Activated CD8-positive, alpha-beta memory T cell treated with anti-CD3 and anti-CD28 coated beads for 1 hour (primary cell): Measurements from ENCODE around the gene BCOR.

Source experiments
- DNase-seq, 2 donors: peaks; one replicate each; pipeline ENCODE4 v3.0.0-alpha.2; 2020; ENCODE audit warnings: low read depth in 1 of 2; ENCODE audit errors: extremely low read depth in 1 of 2

The BCOR gene

DNA sequence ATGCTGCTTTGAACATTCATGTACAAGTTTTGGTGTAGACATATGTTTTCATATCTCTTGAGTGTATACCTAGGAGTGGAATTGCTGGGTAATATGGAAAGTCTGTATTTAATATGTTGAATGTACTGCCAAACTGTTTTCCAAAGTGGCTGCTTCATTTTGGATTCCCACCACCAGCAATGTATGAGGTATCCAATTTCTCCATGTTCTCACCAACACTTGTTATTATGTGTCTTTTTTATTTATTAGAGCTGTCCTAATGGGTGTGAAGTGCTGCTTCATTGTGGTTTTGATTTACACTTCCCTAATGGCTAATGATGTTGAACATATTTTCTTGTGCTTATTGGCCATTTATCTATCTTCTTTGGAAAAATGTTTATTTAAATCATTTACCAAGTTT is 60.4 kb downstream of the BCOR start:
- no peak for DNase-seq

DNA sequence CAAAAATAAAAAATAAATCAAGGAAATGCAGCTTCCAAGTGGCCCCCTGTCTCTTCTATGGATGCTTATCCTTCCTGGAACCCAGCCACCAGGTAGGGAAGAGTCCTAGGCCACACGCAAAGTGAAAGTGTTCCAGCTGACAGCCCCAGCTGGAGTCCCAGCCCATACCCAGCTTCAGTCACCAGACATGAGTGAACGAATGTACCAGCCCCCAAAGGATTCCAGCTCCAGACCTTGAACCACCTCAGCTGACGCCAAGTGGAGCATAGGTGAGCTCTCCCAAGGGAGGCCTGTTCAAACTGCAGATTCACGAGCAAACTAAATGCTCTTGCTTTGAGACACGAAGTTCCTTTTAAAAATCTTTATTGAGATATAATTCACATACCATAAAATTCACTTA is 62.0 kb downstream of the BCOR start:
- DNase-seq: no peak

DNA sequence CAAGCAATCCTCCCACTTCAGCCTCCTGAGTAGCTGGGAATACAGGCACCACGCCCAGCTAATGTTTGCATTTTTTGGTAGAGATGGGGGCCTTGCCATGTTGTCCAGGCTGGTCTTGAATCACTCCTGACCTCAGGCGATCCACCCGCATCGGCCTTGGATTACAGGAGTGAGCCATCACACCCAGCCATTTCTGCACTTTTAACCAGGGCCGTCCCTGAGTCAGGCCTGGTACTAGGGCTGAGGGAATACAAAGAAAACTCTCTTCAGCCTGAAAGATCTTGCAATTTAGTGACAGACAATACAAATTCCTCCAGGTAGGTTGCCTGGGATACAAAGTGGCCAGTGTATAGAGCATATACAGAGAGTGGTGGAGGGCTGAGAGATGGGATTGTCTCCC is 65.8 kb downstream of the BCOR start:
- no peak for DNase-seq

DNA sequence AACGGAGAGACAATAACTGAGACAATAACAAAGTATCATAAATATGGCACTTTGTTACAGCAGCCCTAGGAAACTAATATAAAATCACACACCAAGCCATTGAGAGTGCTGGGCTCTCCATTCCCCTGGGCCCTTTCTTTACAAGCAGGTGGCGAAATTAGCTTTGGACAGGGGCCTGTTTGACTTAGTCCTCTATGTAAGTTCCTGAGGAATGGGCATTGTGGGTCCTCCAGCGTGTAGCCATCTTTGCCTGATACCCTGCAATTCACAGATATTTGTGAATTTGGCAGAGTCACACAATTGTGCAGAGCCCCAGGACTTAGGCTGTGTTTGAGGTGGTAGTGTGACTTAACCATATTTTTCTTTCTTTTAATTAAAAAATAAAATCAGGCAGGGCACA is 67.6 kb downstream of the BCOR start:
- DNase-seq: no peak

DNA sequence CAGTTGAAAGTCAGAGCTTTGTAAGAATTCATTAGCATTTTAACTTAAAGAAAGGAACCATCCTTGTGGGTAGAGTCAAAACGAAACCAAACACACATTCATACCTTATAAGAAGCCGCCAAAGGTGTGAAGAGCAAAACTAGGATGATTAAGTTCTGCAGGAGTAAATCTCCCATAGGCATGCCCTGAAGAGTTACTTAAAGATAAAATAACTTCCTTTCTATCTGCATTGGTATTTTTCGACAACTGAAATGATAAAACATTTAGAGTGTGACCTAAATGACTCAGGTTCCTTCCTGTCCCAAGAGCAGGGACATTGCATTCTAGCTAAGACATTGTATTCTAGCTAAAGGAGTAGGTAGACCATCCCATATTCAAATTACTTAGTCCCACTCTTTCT is 75.3 kb downstream of the BCOR start:
- DNase-seq: no peak

DNA sequence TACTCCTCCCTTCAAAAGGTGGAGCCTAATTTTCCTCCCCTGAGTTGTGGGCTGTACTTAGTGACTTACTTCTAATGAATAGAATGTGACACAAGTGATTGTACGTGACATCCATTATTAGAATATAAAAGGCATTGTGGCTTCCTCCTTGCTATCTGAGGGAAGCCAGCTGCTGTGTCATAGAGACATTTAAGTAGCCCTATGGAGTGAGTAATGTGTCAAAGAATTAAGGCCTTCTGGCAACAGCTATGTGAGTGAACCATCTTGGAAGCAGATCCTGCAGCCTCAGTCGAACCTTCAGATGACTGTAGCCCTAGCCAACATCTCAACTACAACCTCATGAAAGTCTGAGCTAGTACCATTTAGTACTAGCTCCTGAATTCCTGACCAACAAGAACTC is 76.1 kb downstream of the BCOR start:
- DNase-seq: no peak

DNA sequence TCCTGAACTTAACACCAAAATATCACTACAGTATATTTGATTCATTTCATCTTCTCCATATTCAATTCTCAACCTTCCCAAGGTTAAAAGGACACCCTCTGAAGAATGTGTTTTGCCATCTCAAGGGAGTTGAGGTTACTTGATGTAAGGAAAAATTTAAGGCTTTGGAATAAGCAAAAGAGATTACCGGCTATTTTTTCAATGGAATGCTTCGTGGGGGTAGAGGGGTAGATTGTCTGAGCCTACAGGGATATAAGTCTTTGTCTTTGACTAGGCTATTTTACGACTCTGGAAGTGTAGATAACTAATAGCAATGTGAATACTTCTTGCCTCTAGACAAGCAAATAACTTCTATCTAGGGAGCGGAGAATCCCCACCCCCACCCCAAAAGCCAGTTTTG is 78.2 kb downstream of the BCOR start:
- DNase-seq: no peak

DNA sequence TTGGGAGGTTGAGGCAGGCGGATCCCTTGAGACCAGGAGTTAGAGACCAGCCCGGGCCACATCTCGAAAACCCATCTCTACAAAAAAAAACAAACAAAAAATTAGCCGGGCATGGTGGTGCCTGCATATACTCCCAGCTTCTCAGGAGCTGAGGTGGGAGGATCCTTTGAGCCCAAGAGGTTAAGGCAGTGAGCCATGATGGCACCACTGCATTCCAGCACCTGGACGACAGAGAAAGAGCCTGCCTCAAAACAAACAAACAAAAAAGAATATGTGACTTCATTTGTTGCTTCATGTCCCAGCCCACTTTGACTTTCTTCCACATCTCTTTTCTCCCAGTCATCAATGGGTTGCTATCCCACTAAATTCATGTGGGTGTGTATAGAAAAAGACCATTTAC is 79.7 kb downstream of the BCOR start:
- no peak for DNase-seq

DNA sequence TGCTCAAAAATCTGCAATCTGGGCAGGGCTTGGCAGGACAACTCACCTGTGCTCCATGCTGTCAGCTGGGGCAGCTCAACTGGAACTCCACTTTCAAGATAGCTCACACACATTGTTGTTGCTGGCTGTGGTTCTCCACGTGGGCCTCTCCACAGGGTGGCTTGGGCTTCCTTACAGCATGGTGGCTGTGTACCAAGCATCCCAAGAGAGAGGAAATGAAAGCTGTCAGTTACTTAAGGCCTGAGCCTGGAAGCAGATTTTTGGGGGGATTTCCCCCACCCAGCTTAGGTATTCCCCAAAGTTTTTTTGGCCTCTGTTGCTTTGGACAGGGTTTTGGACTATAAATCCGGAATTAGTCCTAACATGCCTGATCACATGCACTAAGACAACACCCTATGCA is 81.0 kb downstream of the BCOR start:
- no peak for DNase-seq

DNA sequence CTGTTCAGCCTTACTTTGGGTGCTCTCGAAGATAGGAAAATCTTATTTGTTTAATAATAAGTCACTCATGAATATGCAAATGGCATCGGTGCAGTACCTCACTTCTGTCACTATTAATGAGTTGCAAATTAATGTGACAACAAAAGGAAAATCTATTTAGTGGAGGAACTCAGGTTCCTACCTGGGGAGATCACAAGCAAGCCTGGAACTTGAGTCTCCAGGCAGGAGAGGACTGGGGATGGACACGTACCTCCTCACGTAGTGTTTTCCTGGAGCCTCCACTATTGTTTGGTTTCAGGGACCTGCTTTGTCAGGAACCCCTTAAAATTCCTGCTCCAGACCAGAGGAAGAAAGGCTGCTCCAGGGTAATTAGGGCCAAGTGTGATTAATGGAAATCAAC is 82.1 kb downstream of the BCOR start:
- DNase-seq: no peak

DNA sequence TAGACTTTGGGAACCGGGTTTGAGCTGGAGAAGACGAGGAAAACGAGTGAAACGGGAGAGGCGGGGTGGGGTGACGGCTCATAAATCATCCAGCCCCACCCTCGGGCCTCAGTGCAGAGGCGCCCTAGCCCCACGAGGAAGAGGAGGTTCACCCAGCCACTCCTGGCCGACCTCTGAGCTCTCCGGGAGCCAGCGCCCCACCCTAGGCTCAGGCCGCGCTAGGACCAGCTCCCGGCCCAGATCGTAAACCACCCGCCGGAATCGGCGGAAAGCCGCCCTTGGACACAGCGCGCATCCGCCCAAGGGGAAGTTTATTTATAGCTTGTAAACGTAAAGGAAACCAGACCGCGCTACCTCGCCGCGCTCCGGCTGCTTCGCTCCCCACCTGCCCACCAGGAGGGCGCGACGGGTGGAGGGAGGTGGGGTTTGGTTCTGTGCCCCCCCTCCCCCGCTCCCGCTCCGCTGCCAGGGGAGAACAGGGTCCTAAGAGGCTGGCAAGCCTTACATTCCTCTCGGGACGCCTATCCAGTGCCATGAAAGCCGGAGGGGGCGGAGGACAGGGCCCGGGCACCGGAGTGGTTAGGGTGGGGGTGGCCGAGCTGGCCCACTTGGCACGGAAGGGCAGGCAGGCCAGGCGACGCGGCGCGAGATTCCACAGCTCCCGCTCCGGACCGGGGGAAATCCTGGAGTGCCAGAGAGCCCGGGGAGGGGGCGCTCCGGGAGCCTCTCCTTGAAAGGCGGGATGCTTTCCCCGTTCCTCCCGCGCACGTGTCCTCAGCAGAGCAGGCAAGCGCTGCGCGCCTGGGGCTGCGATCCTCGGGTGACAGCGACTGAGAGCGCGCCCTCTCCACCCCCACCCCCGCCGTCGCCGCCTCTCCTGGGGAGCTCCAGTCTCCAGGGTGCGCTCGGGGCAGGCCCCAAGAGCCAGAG is 84.2 kb downstream of the BCOR start:
- DNase-seq: no peak

DNA sequence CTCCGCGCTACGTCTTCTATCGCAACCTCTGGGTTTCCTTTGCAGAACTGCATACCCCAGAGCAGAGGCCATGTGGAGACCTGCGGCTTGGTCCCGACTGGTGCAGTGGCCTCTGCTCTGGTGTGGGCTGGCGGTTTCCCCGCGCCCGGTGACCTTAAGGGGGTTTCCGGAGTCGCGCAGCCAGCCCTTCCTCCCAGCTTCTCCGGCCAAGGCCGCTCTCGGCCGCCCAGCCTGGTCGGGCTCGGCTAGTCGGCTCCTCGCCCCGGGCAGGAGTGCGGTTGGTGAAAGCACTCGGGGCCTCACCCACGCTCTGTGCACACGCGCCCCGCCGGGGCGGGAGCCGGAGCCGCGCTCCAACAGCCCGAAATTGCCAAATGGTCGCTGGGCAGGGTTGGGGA is 84.9 kb downstream of the BCOR start:
- DNase-seq: no peak

DNA sequence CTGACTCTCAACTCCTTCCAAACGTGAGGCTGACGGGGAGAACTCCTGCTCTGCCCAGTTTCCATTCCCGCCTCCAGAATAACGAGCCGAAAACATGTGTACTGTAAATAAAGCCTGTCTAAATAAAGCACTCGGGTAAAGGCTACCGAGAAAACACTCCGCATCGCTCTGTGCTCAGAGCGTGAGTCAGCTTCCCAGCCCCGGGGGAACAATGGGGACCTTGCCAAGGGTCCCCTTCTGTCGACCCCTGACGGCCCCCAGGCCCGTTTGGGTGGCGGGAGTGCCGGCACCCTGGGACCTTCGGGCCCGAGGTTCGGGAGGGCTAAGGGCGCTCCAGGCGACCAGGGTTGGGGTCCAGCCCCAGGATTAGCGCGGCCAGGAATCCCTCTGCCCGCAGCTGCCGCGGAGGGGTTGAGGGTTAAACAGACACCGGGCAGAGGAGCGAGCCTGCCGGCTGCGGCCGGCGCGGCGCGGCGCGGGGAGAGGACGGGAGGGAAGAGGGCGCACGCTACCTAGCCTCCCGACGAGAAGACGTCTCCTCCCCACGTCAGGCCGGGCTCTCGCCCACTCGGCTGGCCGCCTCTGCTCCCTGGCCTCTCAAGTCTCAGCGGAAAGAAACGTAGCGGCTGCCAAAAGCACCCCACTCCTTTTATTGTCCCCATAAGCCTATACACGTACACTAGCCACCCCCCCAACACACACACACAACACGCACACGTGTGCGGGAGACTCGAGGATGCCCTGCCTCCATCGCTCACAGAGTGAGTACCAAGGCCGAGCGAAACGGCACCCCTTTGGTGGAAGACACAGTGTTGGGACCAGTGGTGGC is 85.5 kb downstream of the BCOR start:
- no peak for DNase-seq

DNA sequence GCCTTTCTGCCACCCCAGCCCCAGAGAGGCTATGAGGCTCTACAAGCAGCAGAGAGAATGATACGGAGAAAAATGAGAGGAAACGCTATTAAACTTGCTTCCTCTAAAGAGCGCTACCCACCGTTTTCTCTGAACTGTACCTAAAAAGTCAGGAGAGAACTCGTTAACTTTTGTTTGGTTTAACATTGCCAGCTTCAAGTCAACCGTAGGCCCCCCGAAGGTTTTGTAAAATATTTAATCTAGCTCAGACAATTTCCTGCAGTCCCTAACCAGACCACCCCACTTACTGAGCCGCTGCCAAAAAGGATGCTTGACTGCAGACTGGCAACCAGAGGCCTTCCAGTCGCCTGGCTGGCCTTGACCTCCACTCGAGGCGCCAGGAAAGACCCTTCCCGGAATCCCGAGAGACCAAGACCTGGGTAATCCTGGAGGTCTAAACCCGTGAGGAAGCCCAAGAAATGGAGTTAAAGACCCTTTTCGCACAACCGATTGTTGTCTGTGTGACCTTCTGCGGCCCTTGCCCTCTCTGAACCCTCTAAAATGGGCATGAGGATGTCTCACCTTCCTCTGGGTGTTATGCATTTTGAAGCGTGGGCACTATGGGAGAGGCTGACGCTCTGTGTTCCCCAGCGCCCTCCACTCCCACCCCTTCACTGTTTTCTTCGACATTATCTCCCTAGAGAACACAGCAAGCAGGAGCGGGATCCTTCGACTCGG is 86.3 kb downstream of the BCOR start:
- no peak for DNase-seq

DNA sequence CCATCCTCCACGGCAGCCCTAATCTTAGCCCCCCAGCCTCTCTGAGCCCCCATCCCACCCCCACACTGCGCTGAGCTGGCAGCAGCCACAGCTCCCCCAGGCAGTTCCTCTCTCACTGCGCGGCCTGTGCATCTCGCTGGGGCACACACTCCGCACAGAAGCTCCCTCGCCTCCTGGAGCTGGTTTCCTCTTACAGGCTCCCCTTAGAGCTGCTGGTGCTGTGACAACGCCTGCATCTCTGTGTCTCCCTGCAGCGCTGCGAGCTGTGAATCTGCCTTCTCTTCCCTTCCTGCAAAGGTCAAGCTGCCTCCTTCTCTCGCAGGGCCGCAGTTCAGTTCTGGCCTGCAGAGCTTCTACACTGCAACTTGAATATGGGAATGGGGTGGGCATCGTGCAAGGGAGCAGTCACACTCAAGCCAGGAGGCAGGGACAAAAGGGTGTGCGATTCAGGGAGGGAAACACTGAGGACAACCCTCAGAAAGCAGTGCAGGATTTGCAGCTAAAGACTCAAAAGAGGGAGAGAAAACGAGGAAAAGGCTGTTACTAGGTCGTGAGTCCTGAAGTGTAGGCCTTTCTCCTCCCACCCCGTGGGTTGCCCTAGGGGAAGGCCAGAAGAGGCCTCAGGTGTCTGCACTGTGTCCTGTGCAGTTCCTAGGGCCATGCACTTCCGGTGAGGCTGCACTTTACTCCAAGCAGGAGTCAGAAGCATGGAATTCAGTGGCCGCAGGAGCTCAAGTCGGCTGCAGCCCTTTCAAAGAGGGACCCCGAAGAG is 87.0 kb downstream of the BCOR start:
- no peak for DNase-seq

DNA sequence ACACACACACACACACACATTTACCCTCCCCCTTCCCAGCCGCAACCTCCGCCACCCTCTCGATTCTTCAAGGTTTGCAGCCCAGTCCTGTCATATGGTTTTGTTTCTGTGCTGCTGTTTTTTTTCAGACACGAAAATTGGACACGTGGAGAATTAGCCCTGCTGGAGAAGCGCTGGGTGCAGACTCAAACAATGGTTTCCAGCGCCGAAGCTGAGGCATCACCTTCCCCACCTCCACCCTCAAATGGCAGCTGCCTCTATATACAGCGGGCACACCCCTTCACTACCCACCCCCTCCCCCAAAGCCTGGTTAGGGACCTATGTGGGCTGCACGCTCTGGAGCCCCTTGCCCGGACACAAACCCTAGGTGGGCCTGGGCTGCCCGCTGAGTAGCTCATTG is 87.9 kb downstream of the BCOR start:
- no peak for DNase-seq

DNA sequence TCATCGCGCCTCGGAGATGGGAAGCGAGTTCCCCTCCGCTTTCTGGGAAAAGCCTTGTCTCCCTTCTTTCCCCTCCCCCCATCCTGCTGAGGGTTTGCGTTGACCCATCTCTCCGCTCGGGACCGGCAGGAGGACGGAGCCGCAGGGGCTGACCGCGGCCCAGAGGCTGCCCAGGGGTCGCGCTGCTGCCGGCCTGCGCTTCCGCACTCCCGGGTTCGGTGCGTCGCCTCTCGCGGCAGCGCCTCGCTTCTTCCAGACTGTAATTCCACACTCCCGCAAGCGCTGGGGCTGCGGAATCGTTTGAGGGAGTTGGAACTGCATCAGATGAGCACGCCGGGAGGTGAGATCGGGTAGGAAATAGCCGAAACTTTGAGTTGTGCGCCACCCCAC is 88.3 kb downstream of the BCOR start:
- DNase-seq: no peak

DNA sequence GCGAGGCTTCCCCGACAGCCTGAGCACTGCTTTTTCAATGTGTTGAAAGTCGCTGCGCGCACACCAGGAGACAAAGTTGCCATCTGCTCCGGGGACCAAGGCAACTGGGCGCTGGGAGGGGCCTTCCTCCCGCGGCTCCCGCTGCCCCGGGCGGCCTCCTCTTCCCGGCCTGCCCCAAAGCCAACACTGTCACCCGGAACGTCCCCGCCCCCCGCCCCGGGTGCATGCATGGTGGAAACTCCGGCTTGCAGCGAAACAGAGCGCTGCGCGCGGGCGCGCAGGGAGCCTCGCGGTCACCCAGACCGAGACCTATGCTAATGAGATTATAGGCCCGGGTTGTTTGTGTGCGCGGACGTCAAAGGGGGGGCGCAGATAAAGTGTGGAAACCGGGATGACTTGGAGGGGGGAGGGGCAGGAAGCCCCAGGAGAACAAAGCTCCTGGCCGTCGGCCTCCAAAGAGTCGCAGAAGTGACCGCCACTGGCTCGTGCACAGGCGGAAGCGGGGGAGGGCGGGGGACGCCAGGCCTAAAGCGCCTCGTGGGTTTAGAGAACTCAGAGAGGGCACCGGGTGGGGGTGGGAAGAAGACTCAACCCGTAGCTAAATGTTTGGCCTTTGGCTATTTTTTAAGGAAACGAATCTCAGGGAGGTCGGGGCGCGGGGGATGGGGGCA is 88.8 kb downstream of the BCOR start:
- no peak for DNase-seq

DNA sequence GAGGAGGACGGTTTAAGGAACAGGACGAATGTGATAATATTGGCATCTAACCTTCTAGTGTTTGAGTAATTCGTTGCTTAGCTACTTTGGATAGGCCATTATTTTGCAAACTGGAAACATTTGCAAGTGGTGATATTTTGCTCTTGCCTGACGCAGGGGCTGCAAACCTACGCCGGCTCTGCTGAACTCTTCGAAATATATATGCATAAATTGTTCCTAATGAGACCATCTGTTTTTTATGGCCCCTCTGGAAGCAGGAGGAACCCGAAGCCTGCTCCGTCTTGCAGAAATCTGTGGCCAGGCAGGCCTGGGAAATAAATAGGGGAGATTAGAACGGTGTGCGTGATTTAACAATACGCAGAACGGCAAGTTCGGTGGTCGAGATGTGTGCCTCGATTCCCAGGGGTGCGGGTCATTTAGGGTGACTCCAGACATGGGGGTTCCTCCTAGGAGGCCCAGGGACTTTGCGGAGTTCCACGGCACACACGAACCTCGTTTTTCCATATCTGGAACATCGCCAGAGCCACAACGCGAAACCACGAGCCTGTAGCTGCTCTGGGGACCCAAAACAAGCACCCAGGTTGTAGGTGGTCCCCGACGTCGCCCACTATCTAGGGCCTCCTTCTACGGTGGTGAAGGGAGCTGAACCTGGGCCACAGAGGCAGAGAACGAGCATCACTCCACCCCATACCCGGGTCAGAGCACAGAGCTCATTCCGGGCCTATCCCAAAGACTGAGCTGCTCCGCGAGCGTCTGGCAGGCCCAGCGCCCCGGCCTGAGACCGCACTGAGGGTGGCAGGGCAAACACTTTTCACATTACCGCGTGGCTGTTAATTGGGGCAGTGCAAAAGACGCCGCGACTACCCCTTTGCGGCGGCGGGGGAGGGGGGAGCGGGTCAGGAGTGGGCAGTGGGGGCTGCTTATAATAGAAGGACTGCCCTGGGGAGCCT is 89.7 kb downstream of the BCOR start:
- DNase-seq: no peak
